Stimulated activated CD4-positive, alpha-beta T cell treated with anti-CD3 and anti-CD28 coated beads, Interleukin-2, amount 100 ng/mL, for 48 hours (primary cell): ENCODE data around the gene BFAR.
"Not testable (repeated sequence)": the region's sequence is repeated elsewhere in the genome, so short reads cannot be mapped to it uniquely, and the experiment has no call there.

ENCODE experiments used
- DNase-seq, 2 donors: peaks; one replicate each; pipeline ENCODE4 v3.0.0-alpha.2; 2020

Gene BFAR

GRCh38 chr16:14701859-14702258, 69.1 kb downstream of the BFAR start:
- not testable (repeated sequence) for DNase-seq

- not testable (repeated sequence) for DNase-seq
These were observed 69.9 kb downstream of the BFAR start for GRCh38 chr16:14702672-14703071.

- DNase-seq = not testable (repeated sequence)
These were observed 70.6 kb downstream of the BFAR start, which contains the start of gene NPIPA3 for GRCh38 chr16:14703156-14704011. TSS of gene NPIPA3 (plus strand) at chr16:14703411. CDS start at chr16:14708944, 5,533 bp downstream.
